Activated naive CD8-positive, alpha-beta T cell (primary cell): ENCODE results near the gene CEP135.
A peak's percentile ranks its signal among the peaks of the same experiment; 100 is the strongest.

ENCODE experiments used
- H3K27ac Mint-ChIP-seq: one replicate; pipeline ENCODE4 v1.8.0; 2021; ENCODE audit warnings: mixed read lengths
- H3K27me3 Mint-ChIP-seq: one replicate; pipeline ENCODE4 v1.8.0; 2021; ENCODE audit warnings: mixed read lengths
- H3K36me3 Mint-ChIP-seq: one replicate; pipeline ENCODE4 v1.8.0; 2021; ENCODE audit warnings: mixed read lengths
- H3K4me1 Mint-ChIP-seq: one replicate; pipeline ENCODE4 v1.8.0; 2021; ENCODE audit warnings: low read depth, mixed read lengths
- H3K4me3 Mint-ChIP-seq: one replicate; pipeline ENCODE4 v1.8.0; 2021; ENCODE audit warnings: mild to moderate bottlenecking, mixed read lengths
- H3K9me3 Mint-ChIP-seq: one replicate; pipeline ENCODE4 v1.8.0; 2021; ENCODE audit warnings: low read depth, mixed read lengths

The CEP135 gene

GRCh38 chr4:56026596-56026995 is 77.9 kb downstream of the CEP135 start:
- H3K27ac Mint-ChIP-seq: no peak overlapping the region
- H3K4me3 Mint-ChIP-seq: no peak overlapping the region
- H3K27me3 Mint-ChIP-seq: no peaks in the 10 kb centered on the region
- H3K9me3 Mint-ChIP-seq: peaks cover 4% of the 10 kb centered on the region
- H3K4me1 Mint-ChIP-seq: no peaks in the 10 kb centered on the region
- H3K36me3 Mint-ChIP-seq: peaks cover 33% of the 10 kb centered on the region

- Mint-ChIP-seq H3K4me3 (no peak overlapping the region), H3K36me3 (peaks cover 33% of the 10 kb centered on the region), H3K4me1 (no peaks in the 10 kb centered on the region), H3K9me3 (peaks cover 4% of the 10 kb centered on the region), H3K27ac (no peak overlapping the region), H3K27me3 (no peaks in the 10 kb centered on the region)
Measured at GRCh38 chr4:56028165-56028564, 79.4 kb downstream of the CEP135 start.

GRCh38 chr4:56038487-56039162 is 89.9 kb downstream of the CEP135 start:
- H3K4me3 Mint-ChIP-seq: no peak overlapping the region
- H3K4me1 Mint-ChIP-seq: no peaks in the 10 kb centered on the region
- peaks cover 9% of the 10 kb centered on the region for H3K27me3 Mint-ChIP-seq
- H3K9me3 Mint-ChIP-seq: no peaks in the 10 kb centered on the region
- no peaks in the 10 kb centered on the region for H3K36me3 Mint-ChIP-seq
- H3K27ac Mint-ChIP-seq: no peak overlapping the region

GRCh38 chr4:56040842-56041241 is 92.1 kb downstream of the CEP135 start:
- H3K9me3 Mint-ChIP-seq: no peaks in the 10 kb centered on the region
- no peaks in the 10 kb centered on the region for H3K4me1 Mint-ChIP-seq
- H3K27me3 Mint-ChIP-seq: peaks cover 15% of the 10 kb centered on the region
- H3K4me3 Mint-ChIP-seq: no peak overlapping the region
- no peaks in the 10 kb centered on the region for H3K36me3 Mint-ChIP-seq
- no peak overlapping the region for H3K27ac Mint-ChIP-seq

GRCh38 chr4:56042225-56042624 is 93.5 kb downstream of the CEP135 start:
- H3K27ac Mint-ChIP-seq: no peak overlapping the region
- no peaks in the 10 kb centered on the region for H3K9me3 Mint-ChIP-seq
- no peak overlapping the region for H3K4me3 Mint-ChIP-seq
- H3K4me1 Mint-ChIP-seq: no peaks in the 10 kb centered on the region
- H3K36me3 Mint-ChIP-seq: no peaks in the 10 kb centered on the region
- peaks cover 23% of the 10 kb centered on the region for H3K27me3 Mint-ChIP-seq

GRCh38 chr4:56048383-56048701 is 99.6 kb downstream of the CEP135 start:
- Mint-ChIP-seq H3K36me3 (no peaks in the 10 kb centered on the region), H3K9me3 (no peaks in the 10 kb centered on the region), H3K27me3 (peaks cover 37% of the 10 kb centered on the region), H3K4me1 (peaks cover 8% of the 10 kb centered on the region), H3K27ac (no peak overlapping the region), H3K4me3 (peak overlapping the region; percentile 68)

GRCh38 chr4:56048702-56049431 is 100.1 kb downstream of the CEP135 start:
- Mint-ChIP-seq H3K4me3 (peak overlapping the region; percentile 68), H3K4me1 (peaks cover 8% of the 10 kb centered on the region), H3K27me3 (peaks cover 37% of the 10 kb centered on the region), H3K36me3 (no peaks in the 10 kb centered on the region), H3K27ac (no peak overlapping the region), H3K9me3 (no peaks in the 10 kb centered on the region)

- Mint-ChIP-seq H3K4me1 (peaks cover 8% of the 10 kb centered on the region), H3K36me3 (no peaks in the 10 kb centered on the region), H3K9me3 (no peaks in the 10 kb centered on the region), H3K27me3 (peaks cover 34% of the 10 kb centered on the region), H3K27ac (no peak overlapping the region), H3K4me3 (no peak overlapping the region)
Measured at GRCh38 chr4:56050625-56051024, 101.9 kb downstream of the CEP135 start.

GRCh38 chr4:56051029-56051709 is 102.4 kb downstream of the CEP135 start:
- Mint-ChIP-seq H3K4me1 (peaks cover 8% of the 10 kb centered on the region), H3K9me3 (no peaks in the 10 kb centered on the region), H3K27me3 (peaks cover 33% of the 10 kb centered on the region), H3K4me3 (no peak overlapping the region), H3K27ac (no peak overlapping the region), H3K36me3 (no peaks in the 10 kb centered on the region)

GRCh38 chr4:56051710-56052075 is 102.9 kb downstream of the CEP135 start:
- Mint-ChIP-seq H3K27me3 (peaks cover 32% of the 10 kb centered on the region), H3K4me3 (no peak overlapping the region), H3K4me1 (peaks cover 8% of the 10 kb centered on the region), H3K36me3 (no peaks in the 10 kb centered on the region), H3K9me3 (no peaks in the 10 kb centered on the region), H3K27ac (no peak overlapping the region)

GRCh38 chr4:56052481-56052880 is 103.7 kb downstream of the CEP135 start:
- Mint-ChIP-seq H3K4me1 (peaks cover 8% of the 10 kb centered on the region), H3K9me3 (no peaks in the 10 kb centered on the region), H3K27ac (no peak overlapping the region), H3K4me3 (no peak overlapping the region), H3K36me3 (no peaks in the 10 kb centered on the region), H3K27me3 (peaks cover 30% of the 10 kb centered on the region)

- Mint-ChIP-seq H3K27me3 (peaks cover 29% of the 10 kb centered on the region), H3K9me3 (no peaks in the 10 kb centered on the region), H3K4me3 (no peak overlapping the region), H3K4me1 (peaks cover 8% of the 10 kb centered on the region), H3K36me3 (no peaks in the 10 kb centered on the region), H3K27ac (no peak overlapping the region)
Measured at GRCh38 chr4:56052966-56053365, 104.2 kb downstream of the CEP135 start.

- no peaks in the 10 kb centered on the region for H3K36me3 Mint-ChIP-seq
- H3K27me3 Mint-ChIP-seq: peaks cover 22% of the 10 kb centered on the region
- H3K4me1 Mint-ChIP-seq: no peaks in the 10 kb centered on the region
- no peaks in the 10 kb centered on the region for H3K9me3 Mint-ChIP-seq
- H3K27ac Mint-ChIP-seq: no peak overlapping the region
- H3K4me3 Mint-ChIP-seq: no peak overlapping the region
Measured at GRCh38 chr4:56055027-56055977, 106.6 kb downstream of the CEP135 start.

- Mint-ChIP-seq H3K27ac (no peak overlapping the region), H3K4me3 (no peak overlapping the region), H3K36me3 (no peaks in the 10 kb centered on the region), H3K27me3 (peaks cover 21% of the 10 kb centered on the region), H3K4me1 (no peaks in the 10 kb centered on the region), H3K9me3 (no peaks in the 10 kb centered on the region)
Measured at GRCh38 chr4:56055991-56056390, 107.2 kb downstream of the CEP135 start.

GRCh38 chr4:56058555-56058954 is 109.8 kb downstream of the CEP135 start:
- peaks cover 2% of the 10 kb centered on the region for H3K36me3 Mint-ChIP-seq

More at GRCh38 chr4:56058555-56058954, 109.8 kb downstream of the CEP135 start:
- Mint-ChIP-seq H3K9me3 (no peaks in the 10 kb centered on the region), H3K4me1 (no peaks in the 10 kb centered on the region), H3K27me3 (peaks cover 8% of the 10 kb centered on the region), H3K27ac (no peak overlapping the region), H3K4me3 (no peak overlapping the region)
